ENCODE measurements around the gene AKAP7. TPM values are rescaled to one million over a fixed set of nuclear protein-coding genes. Genes with fewer than 3 reads are reported as not detected.

Gene AKAP7
- total RNA-seq, 2 donors from 2014 or later = 10.2 to 11.6 TPM

DNA sequence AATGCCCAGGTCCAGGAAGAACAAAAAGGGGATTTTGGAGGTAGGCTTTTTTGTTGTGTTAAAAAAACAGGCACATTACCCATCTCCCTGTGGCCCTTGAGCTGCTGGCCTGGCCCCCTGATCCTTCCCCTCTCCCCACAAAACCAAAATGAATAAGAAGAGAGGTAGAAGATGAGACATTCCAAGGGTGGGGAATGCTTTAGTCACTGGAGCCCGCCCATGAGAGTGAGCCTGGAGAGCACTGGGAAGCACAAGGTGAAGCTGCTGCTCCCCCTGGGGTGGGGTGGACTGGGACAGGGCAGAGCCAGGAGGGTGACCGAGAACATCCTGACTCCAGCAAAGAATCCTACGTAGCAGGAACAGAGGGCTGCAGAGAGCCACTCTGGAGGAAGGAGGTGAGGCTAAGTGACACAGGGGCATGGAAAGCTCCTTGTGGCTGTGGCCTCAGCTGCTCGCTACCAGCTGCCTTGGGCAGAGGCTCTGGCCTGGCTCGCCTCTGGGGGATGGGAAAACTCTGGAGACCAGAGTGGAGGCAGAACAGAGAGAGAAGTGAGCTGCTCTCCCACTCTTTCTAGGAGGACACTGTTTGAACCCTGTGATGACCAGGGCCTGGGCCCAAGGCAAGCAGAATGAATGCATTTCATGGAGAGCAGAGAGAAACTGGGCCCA is 48.3 kb downstream of the AKAP7 start:
- no peak overlapping the region for H3K4me3 ChIP-seq
- H3K4me1 ChIP-seq = no peaks in the 10 kb centered on the region
- H3K36me3 ChIP-seq = peaks cover 7% of the 10 kb centered on the region
- H3K27me3 ChIP-seq = no peaks in the 10 kb centered on the region
- no peak for DNase-seq (ENCODE audit: low spot score)
- TF ChIP-seq, protein P1, sequence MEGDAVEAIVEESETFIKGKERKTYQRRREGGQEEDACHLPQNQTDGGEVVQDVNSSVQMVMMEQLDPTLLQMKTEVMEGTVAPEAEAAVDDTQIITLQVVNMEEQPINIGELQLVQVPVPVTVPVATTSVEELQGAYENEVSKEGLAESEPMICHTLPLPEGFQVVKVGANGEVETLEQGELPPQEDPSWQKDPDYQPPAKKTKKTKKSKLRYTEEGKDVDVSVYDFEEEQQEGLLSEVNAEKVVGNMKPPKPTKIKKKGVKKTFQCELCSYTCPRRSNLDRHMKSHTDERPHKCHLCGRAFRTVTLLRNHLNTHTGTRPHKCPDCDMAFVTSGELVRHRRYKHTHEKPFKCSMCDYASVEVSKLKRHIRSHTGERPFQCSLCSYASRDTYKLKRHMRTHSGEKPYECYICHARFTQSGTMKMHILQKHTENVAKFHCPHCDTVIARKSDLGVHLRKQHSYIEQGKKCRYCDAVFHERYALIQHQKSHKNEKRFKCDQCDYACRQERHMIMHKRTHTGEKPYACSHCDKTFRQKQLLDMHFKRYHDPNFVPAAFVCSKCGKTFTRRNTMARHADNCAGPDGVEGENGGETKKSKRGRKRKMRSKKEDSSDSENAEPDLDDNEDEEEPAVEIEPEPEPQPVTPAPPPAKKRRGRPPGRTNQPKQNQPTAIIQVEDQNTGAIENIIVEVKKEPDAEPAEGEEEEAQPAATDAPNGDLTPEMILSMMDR (IDR thresholded peaks at IDR 0.05) = no peak
- H3K27ac ChIP-seq = no peak overlapping the region
- no peaks in the 10 kb centered on the region for H3K9me3 ChIP-seq

DNA sequence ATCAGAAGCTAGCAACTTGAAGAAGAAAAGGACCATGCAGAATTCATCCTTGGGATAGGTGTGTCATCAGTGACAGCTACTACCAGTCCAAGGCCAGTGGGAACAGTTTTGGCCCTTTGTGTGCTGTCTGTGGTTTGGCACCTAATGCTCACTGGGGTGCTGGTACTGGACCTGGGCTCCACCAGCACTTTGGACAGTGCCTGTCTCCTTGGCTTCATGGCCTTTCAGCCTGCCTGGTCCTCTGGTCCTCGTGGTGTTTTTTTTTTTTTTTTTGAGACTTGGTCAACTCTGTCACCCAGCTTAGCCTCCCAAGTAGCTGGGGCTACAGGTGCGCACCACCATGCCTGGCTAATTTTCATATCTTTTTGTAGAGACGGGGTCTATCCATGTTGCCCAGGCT is 56.3 kb downstream of the AKAP7 start:
- DNase-seq (ENCODE audit: low spot score) = no peak
- Histone ChIP-seq H3K27ac (no peak overlapping the region), H3K9me3 (peaks cover 0 to 17% of the 10 kb centered on the region in 2 donors), H3K4me1 (no peaks in the 10 kb centered on the region), H3K36me3 (no peaks in the 10 kb centered on the region), H3K4me3 (no peak overlapping the region), H3K27me3 (no peaks in the 10 kb centered on the region)
- TF ChIP-seq, protein P1 (IDR thresholded peaks at IDR 0.05) = no peak

DNA sequence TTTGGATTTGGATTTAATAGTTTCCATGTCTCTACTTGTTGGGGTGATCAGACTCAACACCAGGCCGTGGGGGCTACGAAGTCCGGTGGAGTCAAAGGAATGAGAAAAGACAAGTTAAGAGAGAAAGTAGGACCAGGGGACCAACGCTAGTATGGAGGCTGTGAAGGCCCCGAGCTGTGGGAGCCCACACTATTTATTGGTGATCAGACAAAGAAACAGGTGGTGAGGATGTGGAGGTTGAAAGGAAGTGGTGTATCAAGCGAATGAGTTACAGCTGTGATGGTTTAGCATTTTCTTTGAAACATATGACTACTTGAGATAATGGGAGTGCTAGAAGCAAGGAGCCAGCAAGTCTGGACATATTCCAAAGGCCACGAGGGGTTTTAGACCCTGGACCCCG is 62.4 kb downstream of the AKAP7 start:
- H3K9me3 ChIP-seq = peaks cover 0 to 7% of the 10 kb centered on the region in 2 donors
- H3K27me3 ChIP-seq = no peaks in the 10 kb centered on the region
- TF ChIP-seq, protein P1 (IDR thresholded peaks at IDR 0.05) = no peak
- no peaks in the 10 kb centered on the region for H3K4me1 ChIP-seq
- H3K27ac ChIP-seq = no peak overlapping the region
- no peak for DNase-seq (ENCODE audit: low spot score)
- no peaks in the 10 kb centered on the region for H3K36me3 ChIP-seq
- no peak overlapping the region for H3K4me3 ChIP-seq

DNA sequence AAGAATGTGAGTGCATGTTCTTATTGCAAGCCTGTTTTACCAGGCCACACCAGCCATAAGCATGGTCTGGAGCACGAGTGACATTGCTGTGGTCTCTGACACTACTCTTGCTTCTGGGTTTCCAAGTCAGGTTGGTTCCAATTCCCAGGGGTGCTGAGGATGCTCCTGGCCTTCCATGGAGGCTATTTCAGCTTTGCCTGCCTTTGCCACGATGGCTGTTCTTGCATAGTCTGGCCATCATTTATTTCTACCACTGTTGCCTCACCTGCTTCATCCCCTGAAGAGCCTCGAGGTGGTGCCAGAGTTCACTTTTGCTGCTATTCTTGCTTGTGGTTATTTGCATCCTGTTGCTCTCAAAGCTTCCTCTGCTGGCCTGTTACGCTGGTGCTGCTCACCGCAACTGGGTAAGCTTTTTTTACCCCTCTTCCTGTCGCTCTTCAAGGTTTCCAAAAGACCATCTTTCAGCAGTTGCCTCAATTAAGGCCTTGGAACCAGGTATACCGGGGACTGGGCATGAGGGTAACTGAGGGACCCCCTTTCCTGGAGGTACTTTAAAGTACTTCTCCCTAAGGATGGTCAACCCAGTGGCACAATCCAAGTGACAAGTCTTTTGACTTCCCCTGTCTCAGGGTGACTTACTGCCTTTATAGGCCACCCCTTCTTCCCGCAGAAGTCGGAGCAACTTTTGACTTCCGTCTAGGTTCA is 64.5 kb downstream of the AKAP7 start:
- no peaks in the 10 kb centered on the region for H3K36me3 ChIP-seq
- DNase-seq (ENCODE audit: low spot score) = no peak
- H3K4me1 ChIP-seq = no peaks in the 10 kb centered on the region
- no peaks in the 10 kb centered on the region for H3K9me3 ChIP-seq
- H3K27ac ChIP-seq = no peak overlapping the region
- H3K4me3 ChIP-seq = no peak overlapping the region
- H3K27me3 ChIP-seq = no peaks in the 10 kb centered on the region
- TF ChIP-seq, protein P1 (IDR thresholded peaks at IDR 0.05) = peak in 1 of 2 donors; percentile 80

DNA sequence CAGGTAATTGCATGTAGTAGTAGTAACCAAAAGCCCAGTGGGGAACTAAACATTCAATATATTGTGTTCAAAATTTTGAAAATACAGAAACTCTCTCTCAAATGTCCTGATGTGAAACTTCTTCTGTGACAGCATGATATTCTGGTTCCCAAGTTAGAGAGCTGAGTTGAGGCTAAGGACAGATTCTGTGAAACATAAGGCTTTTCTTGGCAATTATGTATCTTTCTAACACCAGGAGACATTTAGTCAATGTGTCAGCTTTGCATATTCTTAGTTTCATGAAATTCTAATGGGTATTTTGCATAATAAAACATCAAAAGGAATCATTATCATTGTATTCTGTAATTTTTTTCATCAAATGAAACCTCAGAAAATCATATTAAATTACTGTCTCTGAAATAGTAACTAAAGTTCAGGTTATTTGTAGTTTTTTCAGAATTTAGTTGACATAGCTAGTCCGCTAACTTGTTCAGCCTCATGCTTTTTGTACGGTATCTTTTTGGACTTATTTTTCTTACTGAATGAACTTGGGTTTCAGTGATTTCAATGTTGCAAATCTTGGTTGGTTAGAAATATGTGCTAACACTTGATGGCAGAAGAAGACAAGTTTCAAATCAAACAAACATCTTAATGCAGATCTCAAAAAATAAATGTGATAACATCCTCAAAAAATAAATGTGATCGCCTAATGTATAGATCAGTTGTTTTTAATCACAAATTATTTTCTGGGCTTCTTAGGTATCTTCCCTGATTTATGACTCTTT is 70.4 kb downstream of the AKAP7 start:
- H3K4me1 ChIP-seq = no peaks in the 10 kb centered on the region
- H3K9me3 ChIP-seq = no peaks in the 10 kb centered on the region
- no peaks in the 10 kb centered on the region for H3K36me3 ChIP-seq
- no peak overlapping the region for H3K4me3 ChIP-seq
- TF ChIP-seq, protein P1 (IDR thresholded peaks at IDR 0.05) = peak in 1 of 2 donors; percentile 20
- no peaks in the 10 kb centered on the region for H3K27me3 ChIP-seq
- DNase-seq (ENCODE audit: low spot score) = no peak
- H3K27ac ChIP-seq = no peak overlapping the region

Data from right atrium auricular region (tissue), 2 donors.